Measurements from ENCODE around the gene SLC38A7. TPM values are rescaled to one million over a fixed set of nuclear protein-coding genes. Genes with fewer than 3 reads are reported as not detected.

Gene SLC38A7
- total RNA-seq, 4 donors from 2014 or later, result 8.9 to 14.5 (median 13.3) TPM

- no peak for DNase-seq (ENCODE audit: low spot score in 2 of 2)
- no peak overlapping the region for H3K27ac ChIP-seq
- TF ChIP-seq POLR2AphosphoS5 (IDR thresholded peaks at IDR 0.05) (no peak), EP300 (IDR thresholded peaks at IDR 0.05) (no peak), POLR2A (IDR thresholded peaks at IDR 0.05) (no peak)
- TF ChIP-seq, protein P1, sequence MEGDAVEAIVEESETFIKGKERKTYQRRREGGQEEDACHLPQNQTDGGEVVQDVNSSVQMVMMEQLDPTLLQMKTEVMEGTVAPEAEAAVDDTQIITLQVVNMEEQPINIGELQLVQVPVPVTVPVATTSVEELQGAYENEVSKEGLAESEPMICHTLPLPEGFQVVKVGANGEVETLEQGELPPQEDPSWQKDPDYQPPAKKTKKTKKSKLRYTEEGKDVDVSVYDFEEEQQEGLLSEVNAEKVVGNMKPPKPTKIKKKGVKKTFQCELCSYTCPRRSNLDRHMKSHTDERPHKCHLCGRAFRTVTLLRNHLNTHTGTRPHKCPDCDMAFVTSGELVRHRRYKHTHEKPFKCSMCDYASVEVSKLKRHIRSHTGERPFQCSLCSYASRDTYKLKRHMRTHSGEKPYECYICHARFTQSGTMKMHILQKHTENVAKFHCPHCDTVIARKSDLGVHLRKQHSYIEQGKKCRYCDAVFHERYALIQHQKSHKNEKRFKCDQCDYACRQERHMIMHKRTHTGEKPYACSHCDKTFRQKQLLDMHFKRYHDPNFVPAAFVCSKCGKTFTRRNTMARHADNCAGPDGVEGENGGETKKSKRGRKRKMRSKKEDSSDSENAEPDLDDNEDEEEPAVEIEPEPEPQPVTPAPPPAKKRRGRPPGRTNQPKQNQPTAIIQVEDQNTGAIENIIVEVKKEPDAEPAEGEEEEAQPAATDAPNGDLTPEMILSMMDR (IDR thresholded peaks at IDR 0.05), result no peak
- 96% methylated on average over 8 of the region's 8 CpGs for WGBS
- no peaks in the 10 kb centered on the region for H3K9me3 ChIP-seq
- H3K4me1 ChIP-seq, result no peaks in the 10 kb centered on the region
- no peak overlapping the region for H3K4me3 ChIP-seq
- no peaks in the 10 kb centered on the region for H3K27me3 ChIP-seq
- H3K36me3 ChIP-seq, result peaks cover 88% of the 10 kb centered on the region
Measured at GRCh38 chr16:58716468-58716867, 31.9 kb upstream of the SLC38A7 start.

- peaks cover 79% of the 10 kb centered on the region for H3K36me3 ChIP-seq
- WGBS, result 92% methylated on average over 1 of the region's 1 CpG
- TF ChIP-seq, protein P1 (IDR thresholded peaks at IDR 0.05), result no peak
- TF ChIP-seq POLR2A (IDR thresholded peaks at IDR 0.05) (no peak), POLR2AphosphoS5 (IDR thresholded peaks at IDR 0.05) (no peak), EP300 (IDR thresholded peaks at IDR 0.05) (no peak)
Measured at GRCh38 chr16:58713742-58714141, 29.2 kb upstream of the SLC38A7 start.

DNA sequence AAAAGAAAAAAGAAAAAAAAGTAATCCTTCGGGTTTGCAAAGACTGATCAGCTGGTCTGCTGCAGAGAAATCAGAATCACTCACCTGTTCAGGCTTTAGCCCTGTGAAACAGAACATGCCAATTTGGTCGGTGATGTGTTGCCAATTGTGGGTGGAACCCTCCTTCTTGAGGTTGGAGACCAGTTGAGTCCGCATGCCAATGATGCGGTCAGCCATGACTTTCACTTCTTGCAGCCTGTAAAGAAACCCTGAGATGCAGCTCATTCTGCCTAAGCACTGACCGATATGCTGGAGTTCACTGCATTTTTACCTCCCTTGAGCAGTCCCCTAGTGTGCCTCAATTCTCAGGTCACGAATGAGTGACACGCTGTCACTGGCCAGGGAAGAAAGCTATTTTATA is 24.8 kb upstream of the SLC38A7 start:
- H3K4me3 ChIP-seq, result no peak overlapping the region
- TF ChIP-seq, protein P1 (IDR thresholded peaks at IDR 0.05), result no peak
- TF ChIP-seq EP300 (IDR thresholded peaks at IDR 0.05), result no peak
- no peak for TF ChIP-seq POLR2A (IDR thresholded peaks at IDR 0.05)
- no peak for TF ChIP-seq POLR2AphosphoS5 (IDR thresholded peaks at IDR 0.05)
- H3K4me1 ChIP-seq, result no peaks in the 10 kb centered on the region
- H3K27me3 ChIP-seq, result no peaks in the 10 kb centered on the region
- DNase-seq (ENCODE audit: low spot score in 2 of 2), result no peak
- WGBS, result 93% methylated on average over 6 of the region's 7 CpGs
- H3K27ac ChIP-seq, result no peak overlapping the region
- peaks cover 63% of the 10 kb centered on the region for H3K36me3 ChIP-seq
- no peaks in the 10 kb centered on the region for H3K9me3 ChIP-seq

More at GRCh38 chr16:58713742-58714141, 29.2 kb upstream of the SLC38A7 start:
- Histone ChIP-seq H3K4me1 (no peaks in the 10 kb centered on the region), H3K9me3 (no peaks in the 10 kb centered on the region), H3K4me3 (no peak overlapping the region), H3K27me3 (no peaks in the 10 kb centered on the region), H3K27ac (no peak overlapping the region)
- no peak for DNase-seq (ENCODE audit: low spot score in 2 of 2)

- no peak for DNase-seq (ENCODE audit: low spot score in 2 of 2)
- H3K27me3 ChIP-seq, result peaks cover 5% of the 10 kb centered on the region
- WGBS, result 45% methylated on average over 4 of the region's 4 CpGs
- TF ChIP-seq POLR2AphosphoS5 (IDR thresholded peaks at IDR 0.05), result no peak
- TF ChIP-seq, protein P1 (IDR thresholded peaks at IDR 0.05), result no peak
- TF ChIP-seq POLR2A (IDR thresholded peaks at IDR 0.05), result no peak
- no peak for TF ChIP-seq EP300 (IDR thresholded peaks at IDR 0.05)
- H3K36me3 ChIP-seq, result no peaks in the 10 kb centered on the region
- no peaks in the 10 kb centered on the region for H3K9me3 ChIP-seq
- no peaks in the 10 kb centered on the region for H3K4me1 ChIP-seq
- no peak overlapping the region for H3K27ac ChIP-seq
- H3K4me3 ChIP-seq, result no peak overlapping the region
Measured at GRCh38 chr16:58699151-58699550, 14.6 kb upstream of the SLC38A7 start.

GRCh38 chr16:58695368-58695767 is 10.8 kb upstream of the SLC38A7 start:
- peaks cover 5% of the 10 kb centered on the region for H3K27me3 ChIP-seq
- no peaks in the 10 kb centered on the region for H3K9me3 ChIP-seq
- TF ChIP-seq POLR2AphosphoS5 (IDR thresholded peaks at IDR 0.05) (no peak), EP300 (IDR thresholded peaks at IDR 0.05) (no peak), POLR2A (IDR thresholded peaks at IDR 0.05) (no peak)
- TF ChIP-seq, protein P1 (IDR thresholded peaks at IDR 0.05), result no peak
- H3K27ac ChIP-seq, result no peak overlapping the region
- no peaks in the 10 kb centered on the region for H3K36me3 ChIP-seq
- H3K4me1 ChIP-seq, result no peaks in the 10 kb centered on the region
- DNase-seq (ENCODE audit: low spot score in 2 of 2), result no peak
- WGBS, result 65% methylated on average over 1 of the region's 1 CpG
- no peak overlapping the region for H3K4me3 ChIP-seq

Data from suprapubic skin (tissue), 4 donors.